ENCODE measurements around the gene C20orf202. TPM values are rescaled to one million over a fixed set of nuclear protein-coding genes. Genes with fewer than 3 reads are reported as not detected.

Gene C20orf202
- polyA plus RNA-seq, 3 donors, result 0.12 TPM; not detected in 2

DNA sequence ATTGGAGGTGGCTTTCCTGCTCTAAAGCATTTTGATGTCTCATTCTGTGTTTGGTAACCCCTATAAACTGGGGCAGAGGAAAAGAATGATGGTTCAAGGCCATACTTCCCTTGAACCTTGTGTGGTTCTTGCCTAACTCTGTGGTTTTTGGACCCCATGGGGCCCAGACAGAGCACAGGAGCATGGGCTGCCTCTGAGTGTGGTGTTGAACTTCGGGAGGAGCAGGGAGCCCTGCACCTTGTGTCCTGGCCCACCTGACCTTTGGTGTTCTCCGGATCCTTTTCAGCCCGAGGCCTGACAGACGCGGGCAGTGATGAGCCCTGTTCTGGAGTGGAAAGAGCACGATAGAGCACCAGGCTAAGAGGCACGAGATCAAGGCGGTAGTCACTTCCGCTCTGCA, 37.3 kb upstream of the C20orf202 start:
- H3K9me3 Mint-ChIP-seq, result peaks cover 0 to 3% (median 0%) of the 10 kb centered on the region in 7 donors
- Histone ChIP-seq H3K4me3 (replicated peaks in 1 of 3; ENCODE audit: low read depth in 2 of 3, low read length in 3 of 3) (no peak overlapping the region), H3K9ac (ENCODE audit: insufficient read depth, low read length, poor library complexity, severe bottlenecking) (no peak overlapping the region), H3K27me3 (ENCODE audit: control insufficient read depth in 2 of 2, insufficient read depth in 2 of 2, low read length in 2 of 2) (no peaks in the 10 kb centered on the region), H3K27ac (ENCODE audit: low read depth in 1 of 2, low read length in 2 of 2) (no peak overlapping the region), H3K4me2 (replicated peaks; ENCODE audit: extremely low read depth, low read length, poor library complexity, severe bottlenecking) (no peak overlapping the region), H3K36me3 (replicated peaks in 1 of 2; ENCODE audit: control insufficient read depth in 1 of 2, insufficient read depth in 2 of 2, low read length in 2 of 2) (peaks cover 94 to 99% of the 10 kb centered on the region in 2 donors), H3K79me2 (ENCODE audit: insufficient read depth, low read length) (no peaks in the 10 kb centered on the region), H3K4me1 (ENCODE audit: control insufficient read depth in 1 of 2, insufficient read depth in 2 of 2, low read length in 2 of 2) (no peaks in the 10 kb centered on the region), H4K20me1 (ENCODE audit: insufficient read depth, low read length) (peaks cover 39% of the 10 kb centered on the region), H2AFZ (ENCODE audit: insufficient read depth, low read depth, low read length, poor library complexity, severe bottlenecking) (no peak overlapping the region), H3K9me3 (replicated peaks in 1 of 2; ENCODE audit: control insufficient read depth in 1 of 2, insufficient read depth in 1 of 2, low read length in 2 of 2) (no peaks in the 10 kb centered on the region)
- no peak overlapping the region for H3K4me3 Mint-ChIP-seq
- WGBS (ENCODE audit: insufficient coverage), result 88% methylated on average over 5 of the region's 9 CpGs
- H3K27me3 Mint-ChIP-seq (ENCODE audit: low read depth in 3 of 3), result peaks cover 0 to 2% (median 0%) of the 10 kb centered on the region in 3 donors
- peaks cover 7% of the 10 kb centered on the region for H3K4me1 Mint-ChIP-seq
- H3K27ac Mint-ChIP-seq, result peak overlapping the region in 1 of 7 donors; percentile 82
- TF ChIP-seq, protein P1, sequence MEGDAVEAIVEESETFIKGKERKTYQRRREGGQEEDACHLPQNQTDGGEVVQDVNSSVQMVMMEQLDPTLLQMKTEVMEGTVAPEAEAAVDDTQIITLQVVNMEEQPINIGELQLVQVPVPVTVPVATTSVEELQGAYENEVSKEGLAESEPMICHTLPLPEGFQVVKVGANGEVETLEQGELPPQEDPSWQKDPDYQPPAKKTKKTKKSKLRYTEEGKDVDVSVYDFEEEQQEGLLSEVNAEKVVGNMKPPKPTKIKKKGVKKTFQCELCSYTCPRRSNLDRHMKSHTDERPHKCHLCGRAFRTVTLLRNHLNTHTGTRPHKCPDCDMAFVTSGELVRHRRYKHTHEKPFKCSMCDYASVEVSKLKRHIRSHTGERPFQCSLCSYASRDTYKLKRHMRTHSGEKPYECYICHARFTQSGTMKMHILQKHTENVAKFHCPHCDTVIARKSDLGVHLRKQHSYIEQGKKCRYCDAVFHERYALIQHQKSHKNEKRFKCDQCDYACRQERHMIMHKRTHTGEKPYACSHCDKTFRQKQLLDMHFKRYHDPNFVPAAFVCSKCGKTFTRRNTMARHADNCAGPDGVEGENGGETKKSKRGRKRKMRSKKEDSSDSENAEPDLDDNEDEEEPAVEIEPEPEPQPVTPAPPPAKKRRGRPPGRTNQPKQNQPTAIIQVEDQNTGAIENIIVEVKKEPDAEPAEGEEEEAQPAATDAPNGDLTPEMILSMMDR (IDR thresholded peaks at IDR 0.05), result no peak
- intact Hi-C loops (cut with micrococcal nuclease), result no loop called here
- peaks cover 88 to 92% of the 10 kb centered on the region in 2 donors for H3K36me3 Mint-ChIP-seq
- DNase-seq, result no peak

DNA sequence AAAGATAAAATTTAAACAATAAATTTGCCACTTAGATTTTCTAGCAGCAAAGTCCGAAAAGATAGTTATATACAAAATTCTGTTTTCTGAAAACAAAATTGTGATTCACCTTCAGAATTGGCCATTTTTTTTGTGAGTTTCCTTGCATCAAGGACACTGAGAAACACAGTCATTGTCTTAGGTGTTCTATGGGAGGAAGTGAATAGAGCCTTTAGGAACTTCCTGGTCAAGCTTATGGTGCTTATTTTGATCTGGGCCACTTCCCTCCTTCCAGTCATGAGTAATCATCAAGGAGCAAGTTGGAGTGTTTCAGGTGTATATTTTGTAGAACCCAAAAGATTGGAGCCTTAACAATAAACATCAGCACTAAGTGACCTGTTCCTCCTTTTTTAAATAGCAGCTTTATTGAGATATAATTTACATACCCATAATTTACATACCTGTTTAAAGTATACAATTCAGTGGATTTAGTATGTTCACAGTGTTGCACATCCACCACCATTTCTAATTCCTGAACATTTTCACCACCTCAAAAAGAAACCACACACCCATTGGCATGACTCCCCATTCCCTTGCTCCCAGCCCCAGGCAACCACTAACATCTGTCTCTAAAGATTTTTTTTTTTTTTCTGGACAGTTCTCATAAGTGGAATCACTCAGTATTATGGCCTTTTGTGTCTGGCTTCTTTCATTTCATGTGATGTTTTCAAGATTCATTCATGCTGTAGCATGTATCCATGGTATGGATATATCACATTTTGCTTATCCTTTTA, 36.1 kb upstream of the C20orf202 start:
- H3K4me1 ChIP-seq (ENCODE audit: control insufficient read depth in 1 of 2, insufficient read depth in 2 of 2, low read length in 2 of 2), result no peaks in the 10 kb centered on the region
- Mint-ChIP-seq H3K27me3 (ENCODE audit: low read depth in 3 of 3) (peaks cover 0 to 2% (median 0%) of the 10 kb centered on the region in 3 donors), H3K36me3 (peaks cover 87 to 93% of the 10 kb centered on the region in 2 donors), H3K4me3 (no peak overlapping the region), H3K4me1 (peaks cover 7% of the 10 kb centered on the region), H3K9me3 (peaks cover 0 to 3% (median 0%) of the 10 kb centered on the region in 7 donors), H3K27ac (peak overlapping the region in 1 of 7 donors; percentile 43)
- no peak overlapping the region for H3K4me2 ChIP-seq (replicated peaks; ENCODE audit: extremely low read depth, low read length, poor library complexity, severe bottlenecking)
- no peak for DNase-seq
- no peaks in the 10 kb centered on the region for H3K27me3 ChIP-seq (ENCODE audit: control insufficient read depth in 2 of 2, insufficient read depth in 2 of 2, low read length in 2 of 2)
- no peak overlapping the region for H2AFZ ChIP-seq (ENCODE audit: insufficient read depth, low read depth, low read length, poor library complexity, severe bottlenecking)
- no peaks in the 10 kb centered on the region for H3K79me2 ChIP-seq (ENCODE audit: insufficient read depth, low read length)
- no peak overlapping the region for H3K4me3 ChIP-seq (replicated peaks in 1 of 3; ENCODE audit: low read depth in 2 of 3, low read length in 3 of 3)
- no peaks in the 10 kb centered on the region for H3K9me3 ChIP-seq (replicated peaks in 1 of 2; ENCODE audit: control insufficient read depth in 1 of 2, insufficient read depth in 1 of 2, low read length in 2 of 2)
- no CpG with 5 or more reads among the region's 1 CpG for WGBS (ENCODE audit: insufficient coverage)
- H4K20me1 ChIP-seq (ENCODE audit: insufficient read depth, low read length), result peaks cover 36% of the 10 kb centered on the region
- TF ChIP-seq, protein P1 (IDR thresholded peaks at IDR 0.05), result no peak
- H3K27ac ChIP-seq (ENCODE audit: low read depth in 1 of 2, low read length in 2 of 2), result no peak overlapping the region
- H3K36me3 ChIP-seq (replicated peaks in 1 of 2; ENCODE audit: control insufficient read depth in 1 of 2, insufficient read depth in 2 of 2, low read length in 2 of 2), result peaks cover 91 to 99% of the 10 kb centered on the region in 2 donors
- intact Hi-C loops (cut with micrococcal nuclease), result no loop called here
- no peak overlapping the region for H3K9ac ChIP-seq (ENCODE audit: insufficient read depth, low read length, poor library complexity, severe bottlenecking)
